GM19043 (cell line): Measurements from ENCODE around the gene SORCS2.

ENCODE experiments used
- ATAC-seq: cut with Tn5 transposase; IDR thresholded peaks from one replicate; pipeline ENCODE4 v1.9.1; 2021; ENCODE audit warnings: low read depth; ENCODE audit not compliant: unreplicated experiment

Gene SORCS2

DNA sequence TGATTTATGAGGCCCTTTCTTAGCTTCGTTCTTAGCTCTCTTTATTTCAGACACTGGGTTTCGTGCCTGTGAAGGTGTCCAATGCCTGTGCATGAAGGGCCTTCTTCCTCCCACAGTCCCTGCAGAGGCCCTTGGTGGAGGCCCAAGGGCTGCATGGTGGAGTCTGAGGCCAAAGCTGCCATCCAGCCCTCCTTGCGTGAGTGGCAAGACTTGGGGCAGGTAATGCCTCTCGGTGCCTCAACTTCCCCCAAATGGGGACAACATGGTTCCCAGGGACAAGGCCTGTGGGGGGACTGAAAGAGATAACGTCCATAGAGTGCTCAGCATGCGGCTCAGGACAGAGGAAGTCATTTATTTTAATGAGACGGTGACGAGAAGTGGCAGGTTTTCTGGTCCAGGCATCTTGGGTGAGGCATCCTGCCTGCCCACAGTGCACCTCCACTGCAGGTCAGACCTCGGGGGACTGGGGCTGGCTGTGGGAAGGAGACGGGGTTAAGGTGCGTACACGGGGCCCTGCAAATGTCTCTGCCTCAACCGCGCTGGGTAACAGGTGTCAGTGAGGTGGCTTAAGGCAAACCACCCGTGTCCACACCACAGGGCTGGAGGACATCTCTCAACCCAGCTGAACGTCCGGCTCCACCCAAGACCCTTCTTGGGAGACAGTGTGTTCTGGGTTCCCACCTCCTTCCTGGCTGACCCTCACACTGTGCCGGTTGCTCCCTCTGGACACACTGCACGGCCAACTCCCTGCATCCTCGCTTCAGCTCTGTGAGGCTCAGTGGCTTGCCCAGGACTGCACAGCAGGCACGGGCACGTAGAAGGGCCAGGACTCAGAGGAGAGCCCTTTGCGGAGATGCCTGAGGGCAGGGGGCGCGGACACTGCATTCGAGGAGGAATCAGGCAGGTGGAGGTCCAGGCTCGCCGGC, 191.9 kb downstream of the SORCS2 start:
- ATAC-seq: no peak

DNA sequence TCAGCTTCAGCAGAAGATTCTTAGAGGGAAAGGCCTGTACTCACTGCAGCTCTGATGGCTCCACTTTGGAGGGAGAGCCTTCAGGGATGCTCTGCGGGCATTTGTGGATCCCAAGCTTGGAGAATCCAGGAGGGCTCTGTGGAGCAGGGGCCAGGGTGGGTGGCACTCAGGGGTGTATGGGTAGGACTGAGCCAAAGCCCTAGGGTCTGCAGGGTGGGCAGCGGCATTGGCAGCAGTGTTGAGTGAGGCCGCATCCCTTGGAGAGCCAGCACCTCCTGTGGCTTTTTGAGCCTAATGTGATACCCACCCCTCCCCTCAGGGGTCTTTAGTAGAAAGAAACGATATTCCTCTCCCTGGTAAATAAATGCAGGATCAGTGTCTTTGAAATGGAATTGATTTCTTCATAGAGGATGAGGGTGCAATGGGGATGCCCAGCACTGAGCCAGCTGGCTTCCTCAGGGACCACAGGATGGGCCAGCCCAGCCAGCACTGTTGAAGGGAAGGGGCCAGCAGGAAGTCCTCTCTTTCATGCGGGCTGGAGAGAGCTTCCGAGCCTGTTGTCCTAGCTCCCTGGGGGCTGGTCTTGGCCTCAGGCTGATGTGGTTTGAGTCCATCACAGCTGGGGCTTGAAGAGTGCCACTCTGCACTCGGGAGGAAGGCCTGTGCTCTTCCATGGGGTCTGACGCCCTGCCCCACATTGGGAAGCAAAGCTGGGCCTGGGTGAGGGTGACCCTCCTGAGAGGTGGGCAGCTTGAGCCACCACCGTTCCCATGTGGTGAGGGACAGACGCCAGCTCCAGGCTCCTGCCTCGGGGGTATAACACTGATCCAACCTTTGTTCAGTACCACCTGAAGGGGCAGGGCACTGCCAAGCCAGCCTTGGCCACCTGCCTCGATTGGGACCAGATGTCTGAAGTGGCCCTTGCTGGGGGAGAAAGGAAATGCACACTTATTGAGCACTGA, 192.9 kb downstream of the SORCS2 start:
- ATAC-seq: no peak

DNA sequence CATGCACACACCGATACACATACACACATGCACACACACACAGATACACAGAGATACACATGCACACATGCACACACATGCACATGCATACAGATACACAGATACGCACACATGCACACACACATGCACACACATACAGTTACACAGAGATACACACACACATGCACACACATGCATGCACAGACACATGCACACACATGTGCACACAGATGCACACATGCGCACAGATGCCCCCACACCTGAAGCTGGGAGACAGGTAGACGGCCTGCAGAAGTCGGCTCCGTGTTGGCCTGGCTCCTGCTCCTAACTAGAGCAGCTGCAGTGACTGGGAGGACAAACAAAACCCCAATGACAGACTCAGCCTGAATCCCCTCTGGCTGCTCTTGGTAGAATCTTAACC, 195.6 kb downstream of the SORCS2 start:
- ATAC-seq: no peak

- ATAC-seq: no peak
Observed at GRCh38 chr4:7388627-7389026, 196.3 kb downstream of the SORCS2 start.

DNA sequence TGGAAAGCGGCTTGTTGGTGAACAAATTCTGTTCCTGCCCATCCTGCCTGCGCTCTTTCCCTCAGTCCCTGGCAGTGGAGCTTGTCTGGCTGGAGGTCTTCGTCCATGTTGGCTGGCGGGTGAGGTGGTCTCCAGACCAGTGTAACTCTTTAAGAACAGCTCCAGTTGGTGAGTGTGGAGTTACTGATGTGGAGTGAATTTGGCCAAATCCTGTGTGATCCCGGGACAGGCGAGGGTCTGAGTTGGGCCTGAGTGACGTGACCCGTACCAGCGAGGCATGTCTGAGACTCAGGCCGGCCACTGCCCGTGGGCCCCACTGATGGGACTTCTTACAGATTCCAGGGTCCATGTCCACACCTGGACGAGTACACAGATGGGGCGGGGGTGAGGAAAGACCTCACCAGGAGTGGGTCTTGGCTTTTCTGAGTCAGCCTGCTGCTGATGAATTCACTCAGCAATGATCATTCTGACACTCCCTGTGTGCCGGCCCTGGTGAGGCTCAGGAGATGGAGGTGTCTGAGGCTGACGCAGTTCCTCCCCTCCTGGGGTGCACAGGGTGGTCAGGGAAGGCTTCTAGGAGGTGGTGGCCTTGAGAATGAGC, 196.9 kb downstream of the SORCS2 start:
- no peak for ATAC-seq

DNA sequence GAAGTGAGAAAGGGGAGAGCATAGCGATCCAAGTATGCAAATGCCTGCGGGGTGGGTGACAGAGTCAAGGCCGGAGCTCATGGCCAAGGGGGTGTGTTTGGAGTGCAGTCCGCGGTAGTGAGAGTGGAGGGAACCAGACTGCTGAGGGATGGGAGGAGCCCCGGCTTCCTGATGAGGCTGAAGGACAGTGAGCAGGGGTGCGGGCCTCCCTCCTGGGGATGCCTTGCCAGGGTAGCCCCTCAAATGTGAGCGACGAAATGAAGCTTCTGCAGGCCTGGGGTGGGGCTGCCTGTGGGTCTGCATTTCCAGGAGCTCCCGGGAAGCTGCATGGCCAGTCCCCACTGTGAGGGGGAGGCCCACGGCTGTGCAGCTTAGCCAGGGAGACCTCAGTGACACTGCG, 197.4 kb downstream of the SORCS2 start:
- ATAC-seq: no peak

GRCh38 chr4:7390336-7390735, 198.0 kb downstream of the SORCS2 start:
- ATAC-seq: no peak

DNA sequence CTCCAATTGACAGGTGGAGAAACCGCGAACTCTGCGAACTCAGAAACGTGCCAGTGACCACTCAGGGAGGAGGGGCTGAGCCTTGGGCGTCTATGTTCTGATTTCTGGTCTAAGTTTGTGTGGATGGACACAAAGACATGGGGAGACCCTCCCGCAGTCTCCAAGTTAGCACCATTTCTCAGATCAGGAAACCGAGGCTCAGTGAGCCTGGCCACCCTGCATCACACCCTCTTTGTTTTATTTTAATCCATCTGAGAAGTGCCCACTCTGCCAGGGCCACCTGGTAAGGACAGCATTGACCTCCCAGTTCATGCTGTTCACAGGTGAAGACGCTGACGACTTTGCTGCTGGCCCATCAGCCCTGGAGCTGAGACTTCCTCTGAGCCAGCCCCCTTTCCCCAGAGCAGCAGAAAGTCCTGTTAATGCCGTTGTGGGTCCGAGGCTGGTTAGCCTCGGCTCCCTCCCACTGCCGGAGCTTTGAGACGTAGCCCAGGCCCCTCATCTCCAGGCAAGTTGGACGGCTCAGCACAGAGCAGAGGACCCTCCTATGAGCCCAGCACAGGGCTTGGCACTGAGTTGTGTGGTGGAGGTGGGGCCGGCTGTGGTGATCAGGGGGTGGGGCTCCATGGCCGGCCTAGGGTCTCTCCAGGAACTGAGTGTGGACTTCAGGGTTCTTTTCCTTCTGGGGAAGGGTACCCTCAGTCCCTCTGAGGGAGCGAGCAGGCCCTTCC, 198.7 kb downstream of the SORCS2 start:
- ATAC-seq: no peak

- no peak for ATAC-seq
Observed at GRCh38 chr4:7391637-7392437, 199.5 kb downstream of the SORCS2 start.

DNA sequence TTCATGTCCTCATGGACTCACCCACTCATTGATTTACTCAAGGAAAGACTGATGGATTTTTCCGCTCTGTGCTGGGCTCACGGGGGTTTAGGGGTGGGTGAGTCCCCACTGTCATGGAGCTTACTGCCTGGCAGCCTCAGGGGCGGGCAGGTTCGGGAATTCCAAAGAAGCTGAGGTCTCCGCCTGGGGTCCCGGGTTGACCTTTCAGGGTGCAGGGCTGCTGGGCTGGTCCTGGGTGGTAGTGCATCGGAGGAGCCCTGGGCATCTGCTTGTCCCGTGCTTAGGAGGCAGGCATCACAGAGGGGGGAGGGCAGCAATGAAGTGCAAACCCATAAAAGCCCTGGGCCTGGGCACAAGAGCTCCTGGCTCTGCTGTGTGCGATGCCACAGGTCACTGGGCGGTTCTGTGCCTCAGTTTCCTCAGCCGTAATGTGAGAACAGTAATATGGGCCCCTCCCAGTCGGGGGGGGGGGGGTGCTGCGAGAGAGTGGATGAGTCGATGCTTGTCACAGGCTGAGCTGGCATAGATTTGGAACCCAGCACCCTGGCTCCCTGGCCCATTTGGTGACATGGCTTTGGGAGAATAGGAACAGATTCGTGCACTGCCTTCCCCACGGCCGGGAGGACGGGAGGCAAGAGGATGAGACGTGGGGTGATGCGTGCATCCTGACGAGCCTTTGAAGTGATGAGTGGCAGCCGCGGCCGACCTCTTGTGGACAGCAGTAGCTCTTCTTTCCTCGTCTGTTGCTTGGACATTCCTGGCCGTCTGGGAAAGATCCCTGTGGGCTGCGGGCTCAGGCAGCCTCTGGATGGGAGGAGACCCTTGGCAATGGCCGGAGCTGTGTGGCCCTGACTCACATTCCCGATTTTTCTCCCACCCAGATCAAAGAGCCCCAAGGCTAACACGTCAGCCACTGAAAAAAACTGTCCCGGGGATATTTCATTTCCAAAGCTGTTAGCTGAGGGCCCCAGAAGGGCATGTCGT, 200.4 kb downstream of the SORCS2 start:
- no peak for ATAC-seq

GRCh38 chr4:7393601-7394575, 201.6 kb downstream of the SORCS2 start:
- no peak for ATAC-seq

DNA sequence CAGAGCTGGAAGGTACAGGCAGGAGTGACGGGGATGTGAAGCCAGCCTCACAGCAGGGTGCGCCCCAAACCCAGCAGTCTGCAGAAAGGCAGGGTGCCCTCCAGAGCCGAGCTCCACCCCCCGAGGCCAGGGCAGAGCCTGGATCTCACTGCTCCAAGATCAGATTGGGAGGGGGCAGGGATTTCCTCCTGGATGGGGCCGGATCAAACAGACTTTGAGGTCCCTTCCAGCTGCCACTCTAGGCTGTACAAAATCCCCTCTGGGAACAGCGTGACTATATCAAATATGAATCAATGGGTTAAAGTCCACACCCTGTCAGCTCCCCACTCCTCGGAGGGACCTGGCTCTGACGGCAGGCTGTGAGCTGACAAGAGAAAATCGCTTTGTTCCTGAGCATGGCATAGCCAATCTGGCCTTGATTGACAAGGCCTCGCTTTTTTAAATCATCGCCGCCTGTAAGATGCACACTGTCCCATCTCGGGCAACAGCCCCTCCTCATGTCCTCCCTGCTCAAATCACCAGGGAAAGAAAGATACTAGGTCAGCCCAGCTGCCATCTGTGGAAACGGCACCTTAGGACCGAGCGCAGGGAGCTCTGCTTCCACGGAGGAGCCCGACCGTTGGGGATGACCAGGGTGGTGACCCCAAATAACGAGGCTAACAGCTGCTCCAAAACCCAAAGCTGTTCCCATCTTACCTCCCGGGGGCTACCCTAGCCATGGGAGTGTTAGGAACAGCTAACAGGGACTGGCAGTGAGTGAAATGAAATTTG, 202.5 kb downstream of the SORCS2 start:
- ATAC-seq: no peak

GRCh38 chr4:7395645-7396044, 203.3 kb downstream of the SORCS2 start:
- ATAC-seq: no peak

DNA sequence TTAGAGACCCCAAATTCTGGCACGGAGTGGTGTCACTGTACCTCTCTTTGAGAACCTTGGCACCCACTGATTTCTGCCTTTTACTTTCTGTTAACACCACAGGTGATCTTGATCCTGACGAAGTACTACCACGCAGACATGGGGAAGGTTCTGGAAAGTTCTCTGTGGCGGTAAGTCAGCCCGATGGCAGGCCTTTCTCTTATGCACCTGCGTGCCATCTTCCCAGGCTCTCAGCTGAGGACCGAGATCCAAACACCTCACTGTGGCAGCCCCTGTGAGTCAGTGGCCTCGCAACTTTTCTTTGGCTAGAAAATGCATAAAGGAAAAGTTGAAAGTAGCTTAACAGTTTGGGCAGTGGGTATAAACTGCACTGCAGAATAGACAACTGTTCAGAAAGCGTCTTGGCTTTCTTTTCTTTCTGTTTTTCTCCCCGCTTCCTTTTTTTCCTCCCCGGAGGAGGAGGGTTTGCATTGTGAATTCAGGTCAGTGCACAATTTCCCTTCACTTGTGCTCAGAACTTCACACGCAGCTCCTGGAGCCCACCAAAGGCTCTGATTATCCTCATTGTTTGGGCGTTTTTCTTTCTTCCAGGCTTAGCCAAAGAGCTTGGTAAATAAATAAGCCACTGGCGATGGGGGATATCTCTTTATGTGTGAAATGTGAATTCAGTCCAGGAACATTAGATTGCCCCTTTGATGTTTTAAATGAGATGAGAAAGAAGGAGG, 204.0 kb downstream of the SORCS2 start:
- no peak for ATAC-seq

DNA sequence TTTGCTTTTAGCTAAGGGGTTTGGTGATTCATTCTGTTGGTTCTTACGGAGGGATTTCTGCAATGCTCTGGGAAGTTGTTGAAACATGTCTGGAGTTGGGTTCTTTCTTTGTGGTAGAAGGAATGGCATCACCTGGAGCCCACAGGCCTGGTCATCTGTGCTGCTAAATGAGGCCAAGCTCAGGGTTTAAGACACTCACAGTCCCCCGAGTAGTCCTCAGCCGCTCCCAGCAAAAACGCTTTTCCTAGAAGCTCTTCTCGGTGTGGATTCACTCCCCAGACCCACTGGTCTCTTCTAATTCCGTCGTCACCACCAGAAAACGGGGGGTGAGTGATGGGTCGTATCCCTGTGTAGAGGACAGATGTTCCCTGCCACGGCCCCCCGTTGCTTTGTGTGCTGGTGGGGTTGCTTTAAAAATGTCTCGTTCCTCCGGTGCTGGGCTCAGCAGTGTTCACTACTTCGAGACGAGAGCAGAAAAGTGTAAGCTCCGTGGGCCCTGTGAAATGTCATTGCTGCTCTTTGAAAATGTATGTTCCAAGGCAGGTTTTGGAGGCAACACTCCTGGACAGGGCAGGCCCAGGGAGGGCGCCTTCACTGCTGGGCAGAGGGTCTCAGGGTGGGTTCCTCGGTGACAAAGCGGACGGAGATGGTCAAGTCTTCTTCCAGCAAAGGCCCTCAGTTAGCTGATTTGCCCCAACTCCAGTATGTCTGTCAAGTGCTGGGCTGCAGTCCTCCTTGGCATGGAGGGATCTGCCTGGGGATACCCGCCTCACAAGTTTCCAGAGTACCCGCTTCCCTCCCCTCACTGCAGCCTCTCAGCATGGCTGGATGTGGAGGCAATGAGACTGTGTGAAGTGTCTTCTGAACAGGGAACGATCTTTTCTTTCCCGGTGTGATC, 205.1 kb downstream of the SORCS2 start:
- no peak for ATAC-seq
